Measurements from ENCODE around the gene RASSF3.

DNA sequence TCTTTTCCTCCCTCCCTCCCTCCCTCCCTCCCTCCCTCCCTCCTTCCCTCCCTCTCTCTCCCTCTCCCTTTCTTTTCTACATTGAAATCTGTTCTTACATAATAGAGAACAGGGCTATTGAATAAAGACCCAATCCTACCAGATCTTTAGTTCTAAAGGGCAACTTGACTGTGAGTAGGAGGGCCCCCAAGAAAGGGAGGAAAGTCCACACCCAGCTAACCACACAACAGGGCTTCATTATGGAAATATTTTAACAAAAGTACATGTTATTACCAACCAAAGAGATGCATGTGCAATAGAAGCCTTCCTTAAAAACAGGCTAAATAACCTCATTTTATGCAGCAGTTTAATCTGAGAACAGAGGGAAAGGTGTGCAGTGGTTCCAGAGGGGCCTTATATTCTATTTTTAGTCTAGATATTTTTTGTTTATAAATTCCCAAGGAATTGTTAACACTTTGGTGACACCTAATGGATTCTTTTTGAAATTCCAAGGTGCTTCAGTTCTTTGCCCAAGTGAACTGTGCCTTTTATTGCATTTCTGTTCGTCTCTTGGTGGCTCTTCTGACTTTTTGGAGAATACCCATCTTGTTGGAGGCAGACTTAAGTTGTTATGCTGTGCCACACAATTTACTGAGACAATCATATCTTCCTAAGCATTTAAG is 85.9 kb downstream of the RASSF3 start:
- TF ChIP-seq POLR2A (IDR thresholded peaks at IDR 0.05) = no peak
- no peak for TF ChIP-seq POLR2AphosphoS5 (IDR thresholded peaks at IDR 0.05)
- TF ChIP-seq, protein P1, sequence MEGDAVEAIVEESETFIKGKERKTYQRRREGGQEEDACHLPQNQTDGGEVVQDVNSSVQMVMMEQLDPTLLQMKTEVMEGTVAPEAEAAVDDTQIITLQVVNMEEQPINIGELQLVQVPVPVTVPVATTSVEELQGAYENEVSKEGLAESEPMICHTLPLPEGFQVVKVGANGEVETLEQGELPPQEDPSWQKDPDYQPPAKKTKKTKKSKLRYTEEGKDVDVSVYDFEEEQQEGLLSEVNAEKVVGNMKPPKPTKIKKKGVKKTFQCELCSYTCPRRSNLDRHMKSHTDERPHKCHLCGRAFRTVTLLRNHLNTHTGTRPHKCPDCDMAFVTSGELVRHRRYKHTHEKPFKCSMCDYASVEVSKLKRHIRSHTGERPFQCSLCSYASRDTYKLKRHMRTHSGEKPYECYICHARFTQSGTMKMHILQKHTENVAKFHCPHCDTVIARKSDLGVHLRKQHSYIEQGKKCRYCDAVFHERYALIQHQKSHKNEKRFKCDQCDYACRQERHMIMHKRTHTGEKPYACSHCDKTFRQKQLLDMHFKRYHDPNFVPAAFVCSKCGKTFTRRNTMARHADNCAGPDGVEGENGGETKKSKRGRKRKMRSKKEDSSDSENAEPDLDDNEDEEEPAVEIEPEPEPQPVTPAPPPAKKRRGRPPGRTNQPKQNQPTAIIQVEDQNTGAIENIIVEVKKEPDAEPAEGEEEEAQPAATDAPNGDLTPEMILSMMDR (IDR thresholded peaks at IDR 0.05) = no peak
